ENCODE results near the gene TMEM132D. TPM values are rescaled to one million over a fixed set of nuclear protein-coding genes. Genes with fewer than 3 reads are reported as not detected.

TMEM132D gene
- total and polyA plus RNA-seq, 4 experiments from 2014 or later = not detected

- Histone ChIP-seq H3K4me1 (ENCODE audit: insufficient read depth, low read length) (no peaks in the 10 kb centered on the region), H3K4me3 (ENCODE audit: low read length in 2 of 2) (no peak overlapping the region), H3K27ac (ENCODE audit: low read depth, low read length) (no peak overlapping the region), H3K27me3 (ENCODE audit: insufficient read depth, low read length) (no peaks in the 10 kb centered on the region), H3K9me3 (ENCODE audit: control insufficient read depth in 1 of 2, low read length in 2 of 2) (peaks cover 0 to 3% of the 10 kb centered on the region in 2 donors), H3K36me3 (ENCODE audit: insufficient read depth, low read length) (no peaks in the 10 kb centered on the region)
- Mint-ChIP-seq H3K9me3 (peaks cover 0 to 32% (median 4%) of the 10 kb centered on the region in 8 donors), H3K27me3 (no peaks in the 10 kb centered on the region), H3K4me1 (no peaks in the 10 kb centered on the region), H3K4me3 (no peak overlapping the region), H3K36me3 (no peaks in the 10 kb centered on the region), H3K27ac (peak overlapping the region in 1 of 7 donors; percentile 17)
- CTCF ChIA-PET (ENCODE audit: partially characterized antibody) = no interaction called here
- POLR2A ChIA-PET (ENCODE audit: partially characterized antibody) = no interaction called here
- DNase-seq = no peak
- intact Hi-C loops (cut with micrococcal nuclease) = no loop called here
These were observed 293.2 kb downstream of the TMEM132D start for GRCh38 chr12:129610601-129611120.

GRCh38 chr12:129607756-129608155 is 296.1 kb downstream of the TMEM132D start:
- Mint-ChIP-seq H3K27me3 (no peaks in the 10 kb centered on the region), H3K36me3 (no peaks in the 10 kb centered on the region), H3K27ac (no peak overlapping the region), H3K4me1 (no peaks in the 10 kb centered on the region), H3K4me3 (no peak overlapping the region), H3K9me3 (peaks cover 0 to 21% (median 3%) of the 10 kb centered on the region in 8 donors)
- no peak for DNase-seq
- Histone ChIP-seq H3K27me3 (ENCODE audit: insufficient read depth, low read length) (no peaks in the 10 kb centered on the region), H3K4me1 (ENCODE audit: insufficient read depth, low read length) (no peaks in the 10 kb centered on the region), H3K4me3 (ENCODE audit: low read length in 2 of 2) (no peak overlapping the region), H3K27ac (ENCODE audit: low read depth, low read length) (no peak overlapping the region), H3K9me3 (ENCODE audit: control insufficient read depth in 1 of 2, low read length in 2 of 2) (peaks cover 0 to 3% of the 10 kb centered on the region in 2 donors), H3K36me3 (ENCODE audit: insufficient read depth, low read length) (no peaks in the 10 kb centered on the region)
- CTCF ChIA-PET (ENCODE audit: partially characterized antibody) = no interaction called here
- POLR2A ChIA-PET (ENCODE audit: partially characterized antibody) = no interaction called here
- intact Hi-C loops (cut with micrococcal nuclease) = no loop called here

- no peak overlapping the region for H3K27ac Mint-ChIP-seq
- POLR2A ChIA-PET (ENCODE audit: partially characterized antibody) = no interaction called here
- no peaks in the 10 kb centered on the region for H3K27me3 Mint-ChIP-seq
- H3K9me3 ChIP-seq (ENCODE audit: control insufficient read depth in 1 of 2, low read length in 2 of 2) = peaks cover 0 to 3% of the 10 kb centered on the region in 2 donors
- no peak for DNase-seq
- intact Hi-C loops (cut with micrococcal nuclease) = no loop called here
- H3K4me1 Mint-ChIP-seq = no peaks in the 10 kb centered on the region
- no peak overlapping the region for H3K4me3 ChIP-seq (ENCODE audit: low read length in 2 of 2)
- H3K4me3 Mint-ChIP-seq = no peak overlapping the region
- no peaks in the 10 kb centered on the region for H3K27me3 ChIP-seq (ENCODE audit: insufficient read depth, low read length)
- no peaks in the 10 kb centered on the region for H3K4me1 ChIP-seq (ENCODE audit: insufficient read depth, low read length)
- no peak overlapping the region for H3K27ac ChIP-seq (ENCODE audit: low read depth, low read length)
- CTCF ChIA-PET (ENCODE audit: partially characterized antibody) = no interaction called here
- no peaks in the 10 kb centered on the region for H3K36me3 ChIP-seq (ENCODE audit: insufficient read depth, low read length)
- H3K36me3 Mint-ChIP-seq = no peaks in the 10 kb centered on the region
- peaks cover 0 to 19% (median 4%) of the 10 kb centered on the region in 8 donors for H3K9me3 Mint-ChIP-seq
These were observed 296.5 kb downstream of the TMEM132D start for GRCh38 chr12:129607301-129607700.

- no peaks in the 10 kb centered on the region for H3K36me3 Mint-ChIP-seq
- intact Hi-C loops (cut with micrococcal nuclease) = no loop called here
- no peaks in the 10 kb centered on the region for H3K4me1 Mint-ChIP-seq
- no peaks in the 10 kb centered on the region for H3K27me3 ChIP-seq (ENCODE audit: insufficient read depth, low read length)
- CTCF ChIA-PET (ENCODE audit: partially characterized antibody) = no interaction called here
- no peak overlapping the region for H3K4me3 ChIP-seq (ENCODE audit: low read length in 2 of 2)
- no peak overlapping the region for H3K27ac Mint-ChIP-seq
- POLR2A ChIA-PET (ENCODE audit: partially characterized antibody) = no interaction called here
- H3K27me3 Mint-ChIP-seq = no peaks in the 10 kb centered on the region
- H3K4me3 Mint-ChIP-seq = no peak overlapping the region
- no peak overlapping the region for H3K27ac ChIP-seq (ENCODE audit: low read depth, low read length)
- no peaks in the 10 kb centered on the region for H3K36me3 ChIP-seq (ENCODE audit: insufficient read depth, low read length)
- peaks cover 0 to 3% of the 10 kb centered on the region in 2 donors for H3K9me3 ChIP-seq (ENCODE audit: control insufficient read depth in 1 of 2, low read length in 2 of 2)
- H3K9me3 Mint-ChIP-seq = peaks cover 0 to 15% (median 5%) of the 10 kb centered on the region in 8 donors
- no peaks in the 10 kb centered on the region for H3K4me1 ChIP-seq (ENCODE audit: insufficient read depth, low read length)
- no peak for DNase-seq
These were observed 297.6 kb downstream of the TMEM132D start for GRCh38 chr12:129606239-129606638.

GRCh38 chr12:129605666-129606065 is 298.2 kb downstream of the TMEM132D start:
- ChIA-PET CTCF (ENCODE audit: partially characterized antibody) (no interaction called here), POLR2A (ENCODE audit: partially characterized antibody) (no interaction called here)
- Mint-ChIP-seq H3K27ac (no peak overlapping the region), H3K4me1 (no peaks in the 10 kb centered on the region), H3K27me3 (no peaks in the 10 kb centered on the region), H3K9me3 (peaks cover 0 to 11% (median 5%) of the 10 kb centered on the region in 8 donors), H3K36me3 (no peaks in the 10 kb centered on the region), H3K4me3 (no peak overlapping the region)
- H3K9me3 ChIP-seq (ENCODE audit: control insufficient read depth in 1 of 2, low read length in 2 of 2) = peaks cover 0 to 3% of the 10 kb centered on the region in 2 donors
- no peaks in the 10 kb centered on the region for H3K27me3 ChIP-seq (ENCODE audit: insufficient read depth, low read length)
- H3K36me3 ChIP-seq (ENCODE audit: insufficient read depth, low read length) = no peaks in the 10 kb centered on the region
- no peak overlapping the region for H3K27ac ChIP-seq (ENCODE audit: low read depth, low read length)
- H3K4me1 ChIP-seq (ENCODE audit: insufficient read depth, low read length) = no peaks in the 10 kb centered on the region
- intact Hi-C loops (cut with micrococcal nuclease) = no loop called here
- DNase-seq = no peak
- no peak overlapping the region for H3K4me3 ChIP-seq (ENCODE audit: low read length in 2 of 2)

- Histone ChIP-seq H3K9me3 (ENCODE audit: control insufficient read depth in 1 of 2, low read length in 2 of 2) (peaks cover 0 to 3% of the 10 kb centered on the region in 2 donors), H3K4me1 (ENCODE audit: insufficient read depth, low read length) (no peaks in the 10 kb centered on the region), H3K36me3 (ENCODE audit: insufficient read depth, low read length) (no peaks in the 10 kb centered on the region), H3K27me3 (ENCODE audit: insufficient read depth, low read length) (no peaks in the 10 kb centered on the region), H3K4me3 (ENCODE audit: low read length in 2 of 2) (no peak overlapping the region), H3K27ac (ENCODE audit: low read depth, low read length) (no peak overlapping the region)
- DNase-seq = no peak
- Mint-ChIP-seq H3K27me3 (no peaks in the 10 kb centered on the region), H3K4me3 (no peak overlapping the region), H3K4me1 (no peaks in the 10 kb centered on the region), H3K27ac (no peak overlapping the region), H3K36me3 (no peaks in the 10 kb centered on the region), H3K9me3 (peaks cover 0 to 11% (median 7%) of the 10 kb centered on the region in 8 donors)
- POLR2A ChIA-PET (ENCODE audit: partially characterized antibody) = no interaction called here
- CTCF ChIA-PET (ENCODE audit: partially characterized antibody) = no interaction called here
- intact Hi-C loops (cut with micrococcal nuclease) = no loop called here
These were observed 299.3 kb downstream of the TMEM132D start for GRCh38 chr12:129604506-129604905.

GRCh38 chr12:129599406-129599805 is 304.4 kb downstream of the TMEM132D start:
- no peak overlapping the region for H3K27ac Mint-ChIP-seq
- peaks cover 0 to 11% (median 3%) of the 10 kb centered on the region in 8 donors for H3K9me3 Mint-ChIP-seq
- no peaks in the 10 kb centered on the region for H3K4me1 Mint-ChIP-seq
- no peak overlapping the region for H3K4me3 ChIP-seq (ENCODE audit: low read length in 2 of 2)
- ChIA-PET CTCF (ENCODE audit: partially characterized antibody) (no interaction called here), POLR2A (ENCODE audit: partially characterized antibody) (no interaction called here)
- H3K27ac ChIP-seq (ENCODE audit: low read depth, low read length) = no peak overlapping the region
- no peaks in the 10 kb centered on the region for H3K36me3 ChIP-seq (ENCODE audit: insufficient read depth, low read length)
- H3K4me1 ChIP-seq (ENCODE audit: insufficient read depth, low read length) = no peaks in the 10 kb centered on the region
- intact Hi-C loops (cut with micrococcal nuclease) = no loop called here
- no peaks in the 10 kb centered on the region for H3K27me3 Mint-ChIP-seq
- H3K9me3 ChIP-seq (ENCODE audit: control insufficient read depth in 1 of 2, low read length in 2 of 2) = no peaks in the 10 kb centered on the region
- H3K36me3 Mint-ChIP-seq = no peaks in the 10 kb centered on the region
- no peaks in the 10 kb centered on the region for H3K27me3 ChIP-seq (ENCODE audit: insufficient read depth, low read length)
- no peak for DNase-seq
- no peak overlapping the region for H3K4me3 Mint-ChIP-seq

- H3K4me3 Mint-ChIP-seq = no peak overlapping the region
- Histone ChIP-seq H3K9me3 (ENCODE audit: control insufficient read depth in 1 of 2, low read length in 2 of 2) (no peaks in the 10 kb centered on the region), H3K27me3 (ENCODE audit: insufficient read depth, low read length) (no peaks in the 10 kb centered on the region), H3K36me3 (ENCODE audit: insufficient read depth, low read length) (no peaks in the 10 kb centered on the region), H3K4me1 (ENCODE audit: insufficient read depth, low read length) (no peaks in the 10 kb centered on the region), H3K27ac (ENCODE audit: low read depth, low read length) (no peak overlapping the region), H3K4me3 (ENCODE audit: low read length in 2 of 2) (no peak overlapping the region)
- no peak for DNase-seq
- intact Hi-C loops (cut with micrococcal nuclease) = no loop called here
- ChIA-PET CTCF (ENCODE audit: partially characterized antibody) (no interaction called here), POLR2A (ENCODE audit: partially characterized antibody) (no interaction called here)
- no peak overlapping the region for H3K27ac Mint-ChIP-seq
- no peaks in the 10 kb centered on the region for H3K36me3 Mint-ChIP-seq
- peaks cover 0 to 19% (median 6%) of the 10 kb centered on the region in 8 donors for H3K9me3 Mint-ChIP-seq
- H3K27me3 Mint-ChIP-seq = no peaks in the 10 kb centered on the region
- H3K4me1 Mint-ChIP-seq = no peaks in the 10 kb centered on the region
These were observed 309.7 kb downstream of the TMEM132D start for GRCh38 chr12:129594098-129594497.

Data from CD4-positive, alpha-beta memory T cell (primary cell).